HL-60/S4 treated with retinoic acid at 250 ng/mL for 4 days and 3 days (cell line): Measurements from ENCODE around the gene STK35.

Experiments
- in situ Hi-C: fragments of 300-500 bp; cut with MboI; formaldehyde crosslinking; loops from 2 replicates; pipeline ENCODE4 v1.7.0; 2022; ENCODE audit warnings: low sequenced_read_pairs

STK35 gene

DNA sequence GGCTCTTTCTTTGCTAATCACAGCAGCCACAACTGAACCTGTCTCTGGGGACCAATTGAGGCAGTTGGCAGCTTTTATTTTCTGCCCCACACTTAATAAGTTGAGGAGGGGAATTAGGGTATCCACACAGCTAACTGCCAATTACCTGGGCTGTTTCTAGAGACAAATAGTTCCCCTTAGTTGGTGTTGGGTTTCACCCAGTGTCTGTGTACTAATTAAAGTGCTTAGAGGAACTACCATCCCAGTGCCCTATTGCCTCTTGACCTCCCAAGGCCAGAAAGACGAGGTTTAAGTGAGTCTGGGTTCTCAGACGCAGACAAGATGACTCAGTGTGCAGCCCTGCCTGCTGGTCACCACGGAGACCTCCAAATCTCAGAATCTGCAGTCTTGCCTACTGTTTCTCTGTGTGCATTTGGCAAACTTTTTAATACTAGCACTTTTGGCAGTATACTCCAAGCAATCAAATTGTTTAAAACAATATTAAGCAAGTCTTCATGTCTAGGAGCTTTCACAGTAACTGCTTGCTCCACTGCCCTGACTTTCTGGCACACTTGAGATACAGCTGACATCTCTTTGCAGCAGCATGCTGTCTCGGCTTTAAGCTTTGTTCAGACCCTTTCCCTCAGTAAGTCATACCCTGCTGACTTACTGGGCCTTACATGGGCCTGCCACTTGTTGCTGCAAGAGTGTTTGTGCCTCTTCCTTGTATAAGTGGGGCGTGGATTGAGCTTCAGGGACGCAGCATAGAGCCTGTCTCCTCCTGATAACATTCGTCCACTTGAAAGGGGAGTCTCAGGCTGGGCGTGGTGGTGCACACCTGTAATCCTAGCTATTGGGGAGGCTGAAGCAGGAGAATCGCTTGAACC, 31.9 kb downstream of the STK35 start:
- in situ Hi-C loops, result no loop called here

DNA sequence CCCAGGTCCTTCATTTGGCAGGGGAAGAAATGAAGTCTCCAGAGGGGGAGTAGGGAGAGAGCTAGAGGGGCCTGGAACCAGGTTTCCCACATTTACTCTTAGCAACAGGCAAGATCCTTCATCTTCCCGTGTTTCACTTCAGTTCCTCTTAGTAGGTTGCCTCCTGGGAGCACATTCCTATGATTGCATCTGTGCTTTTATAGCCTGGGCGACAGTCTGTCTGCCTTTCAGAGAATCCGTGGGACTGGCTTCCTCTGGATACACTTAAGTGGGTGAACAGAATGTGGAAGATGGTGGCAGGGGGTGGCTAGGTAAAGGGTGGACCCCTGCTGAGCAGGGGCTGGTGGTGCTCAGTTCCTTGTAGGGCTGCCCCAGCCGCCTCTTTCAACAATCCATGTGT, 33.4 kb downstream of the STK35 start:
- in situ Hi-C loops, result no loop called here

DNA sequence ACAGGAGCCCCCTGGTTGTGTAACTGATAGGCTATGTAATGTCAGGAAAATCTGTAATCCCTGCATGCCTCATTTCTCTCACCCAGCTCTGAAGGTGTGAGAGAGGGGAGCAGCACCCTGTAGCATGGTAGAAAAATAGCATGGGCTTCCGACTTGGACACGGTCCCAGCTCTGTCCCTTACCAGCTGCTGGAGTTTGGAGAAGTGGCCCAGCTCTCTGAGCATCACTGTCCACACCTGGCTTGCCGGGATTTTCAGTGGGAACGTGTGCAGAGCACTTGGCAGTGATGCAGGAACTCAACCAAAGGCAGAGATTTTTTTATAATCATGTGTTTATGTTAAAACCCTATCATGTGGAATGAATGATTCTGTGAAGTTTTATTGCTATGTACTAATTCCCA, 34.6 kb downstream of the STK35 start:
- in situ Hi-C loops, result no loop called here

DNA sequence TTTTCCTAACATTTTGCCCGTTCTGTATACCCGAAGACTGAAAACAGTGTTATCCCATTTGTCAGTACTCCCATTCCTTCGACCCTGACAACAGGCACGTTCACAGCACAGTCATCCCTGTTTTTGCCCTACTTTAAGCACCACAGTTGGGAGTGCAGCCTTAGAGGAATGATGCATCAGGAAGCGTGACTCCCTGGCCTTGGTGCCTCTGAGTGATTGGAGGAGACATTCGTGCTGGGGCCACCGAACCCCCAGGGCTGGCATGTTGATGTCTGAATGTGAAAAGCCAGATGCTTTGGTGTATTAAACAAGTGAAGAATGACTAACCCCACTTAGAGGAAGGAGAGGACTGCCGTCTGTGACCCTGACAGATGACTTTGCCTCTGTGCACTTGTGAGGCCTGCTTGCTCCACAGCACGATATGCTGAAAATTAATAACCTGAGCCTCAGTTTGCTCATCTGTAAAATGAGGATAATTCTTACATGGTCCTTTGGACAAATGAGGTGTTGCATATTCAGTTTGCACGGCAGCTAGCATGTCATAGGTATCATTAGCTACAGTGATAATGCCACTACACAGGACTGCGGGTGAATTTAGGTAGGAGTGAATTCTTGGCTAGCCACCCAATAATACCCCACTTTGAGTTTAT, 36.0 kb downstream of the STK35 start:
- in situ Hi-C loops, result no loop called here

DNA sequence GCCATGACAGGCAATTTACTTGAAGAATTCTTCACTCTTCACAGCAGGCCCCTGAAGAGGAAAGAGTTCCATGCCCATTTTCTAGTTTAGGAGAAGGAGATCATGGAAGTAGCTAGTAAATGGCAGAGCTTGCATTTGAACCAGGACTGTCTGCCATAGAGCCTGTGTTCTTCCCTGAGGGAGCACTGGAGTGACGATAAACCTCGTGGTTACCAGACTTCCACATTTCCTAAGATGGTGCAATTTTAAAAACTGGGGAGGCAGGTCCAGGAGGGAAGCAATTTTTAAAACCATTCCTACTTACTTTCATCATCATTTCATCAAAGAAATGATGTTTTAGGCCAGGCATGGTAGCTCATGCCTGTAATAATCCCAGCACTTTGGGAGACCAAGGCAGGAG, 36.8 kb downstream of the STK35 start:
- in situ Hi-C loops, result no loop called here

DNA sequence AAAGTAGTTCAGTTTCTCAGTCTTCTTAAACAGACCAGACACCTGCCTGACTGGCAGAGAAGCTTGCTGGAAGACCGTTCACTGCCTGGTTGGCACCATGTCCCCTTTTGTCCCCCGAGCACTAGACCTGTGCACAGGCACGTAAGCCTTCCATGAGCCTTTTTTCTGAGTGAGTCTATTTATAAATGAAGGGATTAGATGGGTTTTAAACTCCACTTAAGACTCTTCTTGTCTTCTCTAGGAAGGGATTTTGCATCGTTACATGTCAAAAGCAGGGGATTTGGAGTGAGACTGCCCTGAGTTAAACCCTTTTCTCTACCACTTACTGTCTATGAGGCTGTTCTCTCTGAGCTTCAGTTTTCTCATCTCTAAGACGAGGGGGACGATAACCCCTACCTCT, 37.6 kb downstream of the STK35 start:
- in situ Hi-C loops, result no loop called here

DNA sequence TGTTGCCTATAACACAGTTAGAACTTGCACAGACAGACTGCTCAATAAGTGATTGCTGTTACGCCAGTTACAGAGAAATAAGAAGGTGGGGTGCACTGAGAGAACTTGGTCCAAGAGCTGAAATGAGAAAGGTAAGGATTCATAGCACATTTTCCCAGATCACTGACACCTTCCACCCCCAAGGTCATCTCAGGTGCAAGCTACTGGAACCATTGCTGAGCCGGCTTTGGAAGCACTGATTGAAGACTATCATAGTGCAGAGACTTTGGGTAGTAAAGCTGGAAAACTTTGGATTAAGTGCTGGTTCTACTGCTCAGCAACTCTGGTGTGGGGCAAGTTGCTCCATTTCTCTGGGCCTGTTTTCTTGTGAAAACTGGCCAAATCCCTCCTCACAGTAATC, 38.1 kb downstream of the STK35 start:
- in situ Hi-C loops, result no loop called here

DNA sequence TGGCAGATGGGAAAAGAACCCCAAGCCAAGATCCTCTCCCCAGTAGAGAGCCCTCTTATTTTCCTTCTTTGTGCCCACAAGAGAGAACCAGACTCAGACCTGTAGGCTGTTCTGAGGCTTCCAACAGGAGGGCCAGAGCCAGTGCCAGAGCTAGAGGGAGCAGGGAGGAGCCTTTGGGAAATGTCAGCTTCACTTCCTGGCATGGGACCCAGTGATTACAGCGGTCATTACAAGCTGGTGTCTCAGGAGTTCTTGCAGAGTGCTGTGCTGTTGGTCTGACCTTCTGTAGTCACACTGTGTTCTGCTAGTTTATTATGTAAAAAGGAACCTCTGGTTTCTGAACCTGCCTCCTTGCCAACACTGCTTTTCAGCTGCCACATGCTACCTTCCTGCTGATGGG, 38.9 kb downstream of the STK35 start:
- in situ Hi-C loops, result no loop called here

DNA sequence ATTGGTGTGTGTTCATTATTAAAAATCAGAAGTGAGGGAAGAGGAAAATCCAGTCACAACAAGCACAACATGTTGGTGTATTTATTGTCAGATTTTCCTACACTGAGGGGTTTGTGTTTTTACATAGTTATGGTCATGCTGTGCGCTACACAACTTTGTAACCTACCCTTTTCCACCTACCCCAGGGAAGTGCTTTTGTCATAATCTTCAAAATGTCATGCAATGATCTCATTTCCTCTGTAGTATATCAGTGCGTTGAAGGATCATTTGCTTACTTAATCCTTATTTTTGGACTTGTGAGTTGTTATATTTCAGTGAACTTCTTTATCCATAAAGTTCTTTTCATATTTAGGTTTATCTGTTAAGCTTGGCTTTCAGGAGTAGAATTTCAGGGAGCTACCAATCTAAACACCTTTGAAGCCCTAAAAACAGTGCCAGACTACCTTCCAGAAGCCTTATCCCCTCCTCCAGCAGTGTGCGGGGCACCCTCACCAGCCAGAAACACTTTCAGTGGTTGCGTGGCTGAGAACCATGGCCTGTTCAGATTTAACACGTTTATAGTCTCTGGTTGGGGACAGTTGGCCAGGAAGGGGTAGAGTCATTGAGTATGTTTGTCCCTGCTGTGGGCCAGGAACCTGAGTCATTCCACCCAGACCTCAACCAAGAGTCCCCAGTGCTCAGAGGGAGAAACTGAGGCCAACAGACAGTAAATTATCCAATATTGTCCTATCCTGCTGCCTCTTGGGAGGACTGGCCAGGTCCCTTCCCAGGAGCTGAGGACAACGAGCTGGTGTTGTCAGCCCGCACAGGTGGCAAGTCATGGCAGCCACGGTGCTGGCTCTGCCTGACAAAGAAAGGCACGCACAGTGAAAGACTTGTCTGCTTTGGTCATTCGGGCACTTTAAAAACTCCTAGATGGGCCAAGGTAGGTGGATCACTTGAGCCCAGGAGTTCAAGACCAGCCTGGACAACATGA, 40.3 kb downstream of the STK35 start:
- in situ Hi-C loops, result no loop called here

DNA sequence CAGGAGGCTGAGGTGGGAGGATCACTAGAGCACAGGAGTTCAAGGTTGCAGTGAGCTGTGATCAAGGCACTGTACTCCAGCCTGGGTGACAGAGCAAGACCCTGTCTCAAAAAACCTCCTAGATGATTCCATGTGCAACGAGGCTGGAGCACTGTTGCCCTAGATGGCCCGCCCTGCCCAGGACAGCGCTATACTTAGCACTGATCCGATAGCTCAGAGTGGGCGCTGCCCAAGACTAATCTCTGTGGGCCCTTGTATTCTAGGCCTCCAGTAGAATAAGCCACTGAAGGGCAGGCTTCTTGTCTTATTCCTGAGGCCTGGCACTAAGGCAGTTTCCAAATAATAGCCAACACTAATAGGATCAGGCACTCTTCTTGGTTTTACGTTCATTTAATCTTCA, 41.0 kb downstream of the STK35 start:
- in situ Hi-C loops, result no loop called here

DNA sequence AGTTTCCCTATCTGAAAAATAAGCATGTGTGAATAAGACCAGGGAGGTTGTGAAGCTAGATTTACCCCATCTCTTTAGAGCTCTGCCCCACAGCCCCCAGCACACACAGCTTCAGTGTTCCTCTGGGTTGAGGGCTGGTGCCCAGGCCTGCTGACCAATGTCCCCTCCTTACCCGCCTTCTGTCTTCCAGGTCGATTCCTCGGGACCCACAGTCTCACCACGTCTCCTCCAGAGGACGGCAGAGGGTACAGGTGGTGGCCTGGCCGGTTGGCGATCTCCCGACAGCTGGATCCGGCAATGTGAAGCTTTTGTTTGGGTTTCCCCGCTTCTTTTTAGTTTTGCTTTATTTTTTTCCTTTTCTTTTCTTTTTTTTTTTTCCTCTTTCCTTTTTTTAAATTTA, 42.0 kb downstream of the STK35 start:
- in situ Hi-C loops, result no loop called here

DNA sequence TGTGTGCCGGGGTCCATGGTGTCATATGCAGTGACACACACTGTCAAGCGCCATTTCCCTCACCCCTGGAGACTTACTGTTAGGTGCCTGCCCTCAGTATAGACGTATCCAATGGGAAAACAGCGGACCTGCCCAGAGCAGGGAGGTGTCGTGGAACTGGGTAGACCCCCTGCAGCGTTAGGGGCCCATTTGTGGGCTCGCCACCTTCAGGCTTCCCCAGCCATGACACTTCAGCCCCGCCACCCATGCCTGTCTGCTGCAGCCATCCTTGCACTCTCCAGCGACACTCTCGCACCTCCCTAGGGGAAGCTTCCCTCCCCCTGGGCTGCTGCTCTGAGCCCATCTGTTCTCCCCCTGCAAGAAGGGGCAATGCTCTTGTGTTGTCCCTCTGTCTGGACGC, 43.2 kb downstream of the STK35 start:
- in situ Hi-C loops, result no loop called here

DNA sequence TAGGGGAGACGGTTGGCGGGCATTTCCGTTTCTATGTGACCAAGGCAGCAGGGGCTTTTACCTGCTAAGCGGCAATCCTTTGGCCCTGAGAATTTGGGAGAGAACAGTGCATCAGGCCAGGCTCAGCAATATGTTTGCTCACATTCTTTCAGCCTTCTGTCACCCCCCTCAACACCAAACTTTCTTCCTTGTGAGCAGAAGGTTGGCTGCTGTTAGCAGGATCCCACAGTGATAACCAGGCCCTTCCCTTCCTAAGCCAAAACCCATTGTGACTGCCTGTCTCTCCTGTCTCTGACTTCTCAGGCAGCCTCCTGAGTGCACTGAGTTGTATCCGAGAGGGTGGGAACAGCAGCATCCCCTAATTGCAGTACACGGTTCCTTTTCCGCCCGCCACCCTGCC, 43.7 kb downstream of the STK35 start:
- in situ Hi-C loops, result no loop called here

DNA sequence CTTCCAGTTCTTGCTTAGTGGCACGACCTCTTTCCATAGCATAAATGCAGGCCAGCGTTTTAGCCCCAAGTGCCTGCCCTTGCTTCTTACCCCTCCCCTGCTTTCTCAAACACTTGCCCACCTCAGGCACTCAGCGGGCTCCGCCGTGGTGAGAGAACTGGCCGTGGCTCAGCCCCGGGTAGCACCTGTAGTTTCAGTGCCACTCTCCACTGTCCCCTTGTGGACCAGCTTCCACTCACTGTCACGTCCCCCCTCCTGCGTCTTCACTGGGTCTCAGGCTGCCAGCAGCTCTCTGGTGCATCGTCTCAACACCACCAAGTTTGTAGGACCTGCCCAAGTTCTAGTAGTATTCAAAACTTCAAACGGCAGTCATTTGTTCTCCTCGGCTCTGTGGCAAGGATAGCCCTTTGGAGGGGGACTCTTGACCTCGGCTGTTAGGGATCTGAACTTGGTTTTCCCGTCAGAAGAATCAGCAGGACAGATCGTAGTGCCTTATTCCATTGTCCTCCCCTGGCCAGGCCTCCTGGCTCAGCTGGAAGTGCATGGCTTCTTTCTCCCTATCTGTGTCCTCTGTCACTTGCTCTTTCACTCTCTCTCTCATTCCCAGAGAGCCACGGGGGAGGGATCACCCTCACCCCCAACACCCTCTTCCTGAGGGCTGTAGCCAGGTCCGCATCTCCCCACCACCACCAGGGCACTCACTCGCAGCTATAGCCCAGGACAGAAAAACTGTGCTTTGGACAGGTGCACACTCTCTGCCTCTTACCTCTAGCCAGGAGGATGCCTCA, 44.6 kb downstream of the STK35 start:
- in situ Hi-C loops, result no loop called here

DNA sequence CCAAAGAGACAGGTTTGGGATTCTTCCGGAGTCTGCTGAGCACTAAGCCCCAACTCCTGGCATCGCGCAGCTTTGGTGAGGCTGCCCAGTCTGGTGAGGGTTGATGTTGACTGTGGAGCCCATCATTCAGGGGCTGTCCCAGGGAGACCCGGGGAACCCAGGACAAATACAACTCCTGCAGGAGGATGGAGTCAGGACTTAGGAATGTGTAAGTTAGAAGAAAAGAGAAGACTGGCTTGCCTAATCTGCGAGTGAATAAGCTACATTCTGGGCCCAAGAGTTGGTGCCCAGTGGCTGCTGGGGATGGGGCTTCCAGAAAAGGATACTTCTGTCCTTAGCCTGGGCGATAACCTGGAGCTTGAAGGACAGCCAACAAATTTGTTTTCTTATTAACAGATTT, 47.9 kb downstream of the STK35 start:
- in situ Hi-C loops, result no loop called here

DNA sequence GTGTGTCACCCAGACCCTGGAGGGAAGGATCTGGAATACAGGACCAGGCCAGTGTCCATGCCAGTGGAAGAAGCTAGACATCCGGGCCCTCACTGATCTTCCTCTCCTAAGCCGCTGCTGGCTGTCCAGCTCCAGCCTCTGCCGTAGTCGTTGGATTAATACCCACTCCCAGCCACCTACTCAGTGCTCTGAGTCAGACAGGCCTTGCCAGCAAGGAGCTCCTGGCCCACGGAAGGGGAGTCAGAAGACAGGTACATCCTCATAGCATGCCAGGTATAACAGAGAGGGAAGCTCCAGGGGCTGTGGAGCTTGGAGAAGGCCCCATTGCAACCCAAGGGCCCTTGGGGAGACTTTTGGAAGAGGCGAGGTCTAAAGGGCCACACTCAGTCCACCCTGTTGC, 49.0 kb downstream of the STK35 start:
- in situ Hi-C loops, result no loop called here

DNA sequence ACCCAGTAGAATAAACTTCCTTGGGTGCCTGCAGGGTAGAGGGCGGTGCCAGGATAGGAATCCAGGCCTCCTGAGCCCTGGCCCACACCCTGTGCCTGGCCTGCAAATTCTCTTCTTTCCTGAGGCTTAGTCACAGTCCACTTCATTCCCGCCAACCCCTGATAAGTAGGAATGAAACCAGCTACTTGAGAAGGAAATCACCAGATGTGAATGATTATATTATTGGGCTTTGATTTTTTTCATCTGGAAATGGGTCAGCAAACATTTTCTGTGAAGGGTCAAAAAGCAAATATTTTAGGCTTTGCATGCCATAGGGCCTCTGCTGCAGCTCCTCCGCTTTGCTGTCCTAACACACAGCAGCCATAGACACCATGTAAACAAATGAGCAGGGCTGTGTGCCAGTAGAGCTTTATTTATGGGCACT, 50.2 kb downstream of the STK35 start:
- in situ Hi-C loops, result no loop called here

DNA sequence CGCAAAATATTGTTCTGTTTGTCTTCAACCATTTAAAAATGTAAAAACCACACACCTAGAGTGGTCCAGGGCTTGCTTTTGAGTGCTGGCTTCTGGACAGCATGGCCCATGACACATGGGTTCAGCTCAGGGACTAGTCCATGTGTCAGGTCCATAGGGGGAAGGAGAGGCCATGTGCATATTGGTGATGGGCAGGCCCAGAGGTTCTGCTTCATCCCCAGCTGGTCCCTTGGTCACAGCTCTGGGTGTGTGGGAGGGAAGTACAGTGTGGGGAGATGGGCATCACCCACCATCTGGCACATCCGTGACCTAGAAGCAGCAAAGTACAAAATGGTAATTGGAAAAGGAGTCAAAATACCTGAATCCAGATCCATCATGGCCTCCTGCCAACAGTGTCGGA, 50.7 kb downstream of the STK35 start:
- in situ Hi-C loops, result no loop called here

DNA sequence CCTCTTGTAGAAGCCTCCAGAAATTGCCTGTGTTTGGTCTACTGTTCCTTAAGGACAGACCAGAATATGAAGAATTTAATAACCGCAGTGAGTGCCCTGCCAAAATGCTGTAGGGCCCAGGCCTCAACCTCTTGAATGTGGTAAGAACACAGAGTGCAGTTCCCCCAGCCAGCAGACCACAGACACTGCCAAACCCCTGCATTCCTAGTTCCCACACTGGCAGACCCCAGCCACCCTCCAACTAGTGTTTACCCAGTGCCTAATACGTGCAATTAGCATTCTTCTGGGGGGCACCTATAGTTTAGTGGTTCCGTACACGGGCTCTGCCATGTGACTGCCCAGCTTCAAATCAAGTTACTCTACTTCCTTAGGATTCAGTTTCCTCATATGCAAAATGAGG, 51.7 kb downstream of the STK35 start:
- in situ Hi-C loops, result no loop called here

DNA sequence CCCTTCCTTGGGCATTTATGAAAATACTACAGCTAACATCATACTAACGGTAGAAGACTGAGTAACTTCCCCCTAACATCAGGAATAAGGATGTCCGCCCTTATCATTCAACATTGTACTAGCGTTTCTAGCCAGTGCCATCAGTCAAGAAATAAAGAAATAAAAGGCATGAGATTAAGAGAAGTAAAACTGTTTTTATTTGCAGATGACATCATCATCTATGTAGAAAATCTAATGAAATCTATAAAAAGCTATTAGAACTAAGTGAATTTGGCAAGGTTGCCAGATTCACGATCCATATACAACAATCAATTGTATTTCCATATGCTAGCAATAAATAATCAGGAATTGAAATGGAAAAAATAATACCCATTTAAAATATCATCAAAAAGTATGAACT, 54.6 kb downstream of the STK35 start:
- in situ Hi-C loops, result no loop called here
